Measurements from ENCODE around the gene ROBO1. TPM values are rescaled to one million over a fixed set of nuclear protein-coding genes. Genes with fewer than 3 reads are reported as not detected.

ROBO1 gene
- total and polyA plus RNA-seq, 2 of the 8 experiments (the other 6 are each of a cell fraction or from before 2014, with no cell fraction given), result 51.4 to 91.0 TPM

GRCh38 chr3:79664455-79664854, 103.3 kb downstream of the ROBO1 start:
- Histone ChIP-seq H2BK15ac (ENCODE audit: low read length) (no peak overlapping the region), H3K23ac (ENCODE audit: insufficient read length) (no peak overlapping the region), H3K56ac (replicated peaks; ENCODE audit: insufficient read length, low read depth, low read length) (no peak overlapping the region), H2BK12ac (ENCODE audit: low read depth, low read length) (no peak overlapping the region), H3K14ac (ENCODE audit: insufficient read length) (no peak overlapping the region), H3K27me3 (replicated peaks in 1 of 4; ENCODE audit: control insufficient read depth in 3 of 4, extremely low read depth in 1 of 4, insufficient read depth in 3 of 4, low read length in 3 of 4) (no peaks in the 10 kb centered on the region), H3K4me3 (ENCODE audit: extremely low read depth in 1 of 4, insufficient read depth in 2 of 4, low read depth in 3 of 4, low read length in 4 of 4) (no peak overlapping the region), H3K9ac (replicated peaks in 1 of 4; ENCODE audit: extremely low read depth in 1 of 4, low read depth in 3 of 4, low read length in 3 of 4) (no peak overlapping the region), H3K23me2 (ENCODE audit: low read depth, low read length) (no peaks in the 10 kb centered on the region), H3K27ac (ENCODE audit: low read depth, low read length) (no peak overlapping the region), H3K79me1 (ENCODE audit: low read depth, low read length) (no peaks in the 10 kb centered on the region), H3K18ac (ENCODE audit: extremely low read depth, low read length) (no peak overlapping the region), H4K8ac (ENCODE audit: extremely low read depth, insufficient read depth, low read length) (no peak overlapping the region), H3K4ac (replicated peaks; ENCODE audit: insufficient read length, low read depth, low read length) (no peak overlapping the region), H3K79me2 (ENCODE audit: control insufficient read depth in 1 of 2, insufficient read depth in 2 of 2, low read length in 2 of 2) (no peaks in the 10 kb centered on the region), H2BK20ac (ENCODE audit: low read length) (no peak overlapping the region), H2AFZ (ENCODE audit: low read length) (no peak overlapping the region), H3K4me1 (replicated peaks in 1 of 4; ENCODE audit: control insufficient read depth in 3 of 4, insufficient read depth in 4 of 4, low read length in 3 of 4) (no peaks in the 10 kb centered on the region), H2BK5ac (ENCODE audit: low read depth, low read length) (no peak overlapping the region), H4K5ac (ENCODE audit: insufficient read length, low read depth, low read length) (no peak overlapping the region), H4K20me1 (replicated peaks in 1 of 2; ENCODE audit: control insufficient read depth in 1 of 2, insufficient read depth in 2 of 2, low read length in 2 of 2) (no peaks in the 10 kb centered on the region), H3K36me3 (ENCODE audit: control insufficient read depth in 2 of 4, insufficient read depth in 4 of 4, low read length in 3 of 4) (no peaks in the 10 kb centered on the region), H3K4me2 (ENCODE audit: insufficient read depth in 1 of 2, low read depth in 2 of 2, low read length in 2 of 2) (no peak overlapping the region), H2BK120ac (replicated peaks; ENCODE audit: low read depth, low read length) (no peak overlapping the region), H3K9me3 (ENCODE audit: insufficient read depth in 2 of 2, low read depth in 1 of 2, low read length in 1 of 2) (no peaks in the 10 kb centered on the region), H2AK5ac (ENCODE audit: low read depth, low read length) (no peak overlapping the region), H4K91ac (replicated peaks; ENCODE audit: insufficient read length, low read length) (no peak overlapping the region)
- FAIRE-seq (no peak), DNase-seq (ENCODE audit: low read depth in 1 of 2, low spot score in 2 of 2) (no peak)
- WGBS, 2 experiments (ENCODE audit: extremely low coverage in 1 of 2, insufficient coverage in 1 of 2, insufficient read length in 1 of 2, insufficient replicate concordance in 2 of 2, low coverage in 1 of 2, low lambda C conversion rate in 2 of 2, missing lambda C conversion rate in 1 of 2), result 93% methylated on average over 7 of the region's 7 CpGs; no CpG with 5 or more reads in 1 of the 2 experiments
- TF ChIP-seq MAX (IDR thresholded peaks at IDR 0.05), result no peak
- no peak for TF ChIP-seq CTCF (IDR thresholded peaks at IDR 0.05; ENCODE audit: control extremely low read depth in 1 of 3, insufficient read depth in 1 of 3, low read depth in 1 of 3, low read length in 3 of 3)
- no peak for TF ChIP-seq PHF8 (conservative IDR thresholded peaks at IDR 0.05; ENCODE audit: low read depth, low read length)
- TF ChIP-seq JUN (IDR thresholded peaks at IDR 0.05; ENCODE audit: low read depth, low read length), result no peak
- no peak for TF ChIP-seq GTF2F1 (IDR thresholded peaks at IDR 0.05; ENCODE audit: borderline replicate concordance, low read depth, low read length)
- TF ChIP-seq POLR2AphosphoS5 (IDR thresholded peaks at IDR 0.05; ENCODE audit: low read depth, low read length), result no peak
- no peak for TF ChIP-seq FOSL1 (IDR thresholded peaks at IDR 0.05; ENCODE audit: insufficient read depth, low read depth, low read length)
- no peak for TF ChIP-seq TBP (IDR thresholded peaks at IDR 0.05; ENCODE audit: low read depth, low read length)
- ChIA-PET CTCF (ENCODE audit: partially characterized antibody) (interaction anchor here (0.8 kb wide), 1 partner anchor 173 kb away, joined by 3 read pairs; no protein-coding TSS in a partner anchor), POLR2A (ENCODE audit: partially characterized antibody) (no interaction called here)
